Activated CD4-positive, alpha-beta T cell treated with anti-CD3 and anti-CD28 coated beads for 24 hours (primary cell): ENCODE measurements around the gene CDC42EP4.

Experiments
- DNase-seq, 2 donors: peaks; one replicate each; pipeline ENCODE4 v3.0.0-alpha.2; 2020; ENCODE audit warnings: low read depth in 2 of 2

CDC42EP4 gene

GRCh38 chr17:73297934-73298861 lies 13.6 kb downstream of the CDC42EP4 start:
- DNase-seq = no peak

GRCh38 chr17:73293480-73293911 lies 18.3 kb downstream of the CDC42EP4 start:
- DNase-seq = no peak

- no peak for DNase-seq
Measured at GRCh38 chr17:73293031-73293430, 18.8 kb downstream of the CDC42EP4 start.

- DNase-seq = no peak
Measured at GRCh38 chr17:73292031-73292531, 19.7 kb downstream of the CDC42EP4 start.

GRCh38 chr17:73291260-73291801 lies 20.5 kb downstream of the CDC42EP4 start:
- no peak for DNase-seq

GRCh38 chr17:73290399-73291259 lies 21.2 kb downstream of the CDC42EP4 start:
- DNase-seq = no peak

- DNase-seq = no peak
Measured at GRCh38 chr17:73289549-73290254, 22.1 kb downstream of the CDC42EP4 start.

- no peak for DNase-seq
Measured at GRCh38 chr17:73288534-73289302, 23.1 kb downstream of the CDC42EP4 start.

GRCh38 chr17:73286863-73287296 lies 24.9 kb downstream of the CDC42EP4 start:
- no peak for DNase-seq

GRCh38 chr17:73285916-73286862 lies 25.6 kb downstream of the CDC42EP4 start:
- no peak for DNase-seq

- no peak for DNase-seq
Measured at GRCh38 chr17:73285603-73285908, 26.2 kb downstream of the CDC42EP4 start.

GRCh38 chr17:73284906-73285602 lies 26.7 kb downstream of the CDC42EP4 start:
- no peak for DNase-seq

GRCh38 chr17:73284354-73284753 lies 27.4 kb downstream of the CDC42EP4 start:
- DNase-seq = no peak

- no peak for DNase-seq
Measured at GRCh38 chr17:73283841-73284282, 27.9 kb downstream of the CDC42EP4 start.

- no peak for DNase-seq
Measured at GRCh38 chr17:73283250-73283649, 28.6 kb downstream of the CDC42EP4 start.

GRCh38 chr17:73282629-73283028 lies 29.2 kb downstream of the CDC42EP4 start:
- no peak for DNase-seq

GRCh38 chr17:73281928-73282327 lies 29.9 kb downstream of the CDC42EP4 start:
- DNase-seq = no peak

GRCh38 chr17:73280191-73280590 lies 31.6 kb downstream of the CDC42EP4 start:
- DNase-seq = no peak

GRCh38 chr17:73279704-73280103 lies 32.1 kb downstream of the CDC42EP4 start:
- DNase-seq = no peak
